CD4-positive, alpha-beta T cell treated with Interleukin-6 for 4 hours (primary cell): ENCODE measurements around the gene MAL.

Experiments used
- DNase-seq: peaks from one replicate; pipeline ENCODE4 v3.0.0-alpha.2; 2020; ENCODE audit warnings: mixed read lengths

Gene MAL

DNA sequence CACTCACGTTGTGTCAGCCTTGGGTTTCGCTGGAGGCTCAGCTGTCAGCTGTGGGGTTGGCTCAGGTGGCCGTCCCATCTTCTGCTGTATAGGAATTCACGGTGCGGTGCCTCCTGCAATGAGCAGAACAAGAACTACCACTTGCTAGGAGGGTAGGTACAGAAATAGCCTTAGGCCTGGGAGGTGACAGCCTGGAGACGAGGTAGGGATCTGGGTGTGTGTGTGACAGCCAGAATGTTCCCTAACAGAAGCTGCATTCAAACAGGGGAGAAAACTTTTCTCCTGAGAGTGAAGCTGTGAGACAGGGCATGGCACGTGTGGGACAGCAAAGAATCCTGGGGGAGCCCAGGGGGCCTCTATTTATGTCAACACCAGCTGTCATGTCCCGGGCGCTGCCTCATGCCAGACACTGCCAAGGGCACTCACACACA is 8.4 kb upstream of the MAL start:
- DNase-seq, result no peak

DNA sequence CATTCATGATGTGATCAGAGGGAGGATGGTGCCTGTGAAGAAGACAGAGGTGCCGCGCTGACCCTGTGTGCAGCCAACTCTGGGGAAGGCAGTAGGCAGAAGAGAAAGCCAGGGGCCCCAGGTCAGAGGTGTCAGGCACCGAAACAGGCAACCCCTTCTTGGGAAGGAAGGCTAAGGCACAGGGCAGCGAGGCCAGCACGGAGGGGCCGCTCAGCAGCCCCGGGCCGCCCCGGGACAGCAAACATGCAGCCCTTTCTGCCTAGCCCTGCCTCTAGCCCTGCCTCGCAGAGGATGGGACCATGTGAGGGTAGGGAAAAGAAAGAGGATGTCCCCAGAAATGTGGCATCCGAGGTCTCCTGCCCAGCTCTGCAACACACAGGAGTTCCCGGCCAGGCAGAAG is 7.7 kb upstream of the MAL start:
- DNase-seq, result no peak

DNA sequence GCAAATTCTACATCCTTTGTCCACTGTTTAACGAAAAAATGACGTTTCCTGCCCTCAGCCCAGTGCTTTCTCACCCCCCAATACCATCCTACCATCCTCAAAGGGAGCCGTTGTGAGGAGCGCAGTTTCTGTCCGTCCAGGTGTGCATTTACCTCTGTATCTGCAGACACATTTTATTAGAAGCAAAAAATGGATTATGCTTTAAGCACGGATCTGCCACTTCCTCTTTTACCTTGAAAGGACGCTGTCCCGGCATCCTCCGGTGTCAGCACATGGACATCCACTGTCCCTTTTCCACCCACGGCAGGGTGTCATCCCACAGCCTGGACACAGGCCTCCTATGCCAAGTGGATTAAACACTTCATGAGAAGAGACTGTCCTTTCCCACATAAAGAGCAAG is 7.2 kb upstream of the MAL start:
- no peak for DNase-seq

DNA sequence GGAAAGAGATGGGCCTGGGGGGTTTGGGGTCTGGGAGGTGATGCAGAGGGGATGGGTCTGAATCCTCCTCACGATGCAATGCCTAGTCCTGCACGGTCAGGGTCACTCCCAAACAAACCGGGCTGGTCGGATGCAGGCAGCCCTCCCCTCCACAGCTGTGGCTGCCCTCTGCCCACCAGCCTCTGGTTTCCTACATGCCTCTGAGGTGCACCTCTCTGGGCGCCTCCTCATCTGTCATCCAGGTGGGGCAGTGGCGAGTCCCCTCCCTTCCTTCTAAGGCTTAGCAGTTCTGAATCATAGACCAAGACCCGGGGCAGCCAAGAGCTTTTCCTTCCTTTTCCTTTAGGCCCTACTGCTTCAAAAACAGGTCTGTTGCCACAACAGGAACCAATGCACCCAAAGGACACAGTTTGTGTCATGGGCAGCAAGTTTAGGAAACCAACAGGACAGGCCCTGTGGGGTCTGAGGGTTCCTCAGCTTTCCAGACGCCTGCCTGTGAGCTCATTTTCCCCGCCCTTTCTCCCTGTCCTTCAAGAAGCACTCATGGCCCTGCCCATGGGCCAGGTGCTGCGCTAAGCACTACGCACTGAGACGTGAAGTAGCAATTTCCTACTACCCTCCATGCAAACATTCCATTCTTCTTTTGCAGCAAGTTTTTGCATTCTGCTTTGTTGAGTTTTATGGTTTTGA is 6.5 kb upstream of the MAL start:
- no peak for DNase-seq

DNA sequence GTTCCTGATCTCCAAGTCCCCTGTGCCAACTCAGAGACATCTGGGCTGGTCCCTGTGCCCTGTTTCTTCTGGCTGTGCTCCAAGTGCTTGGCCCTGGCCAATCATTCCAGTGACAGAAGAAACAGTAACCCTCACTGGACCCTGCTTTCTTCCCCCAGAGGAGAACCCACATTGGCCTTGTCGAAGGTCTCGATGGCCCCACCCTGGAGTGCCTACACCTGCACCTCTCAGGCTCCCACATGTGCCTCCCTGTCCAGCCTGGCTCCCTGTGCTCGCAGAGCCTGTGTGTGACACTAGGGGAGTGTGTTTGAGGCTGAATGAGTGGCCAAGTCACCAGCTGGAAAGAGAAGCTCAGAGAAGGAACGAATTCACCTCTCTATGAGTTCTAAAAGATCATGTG is 5.9 kb upstream of the MAL start:
- no peak for DNase-seq

DNA sequence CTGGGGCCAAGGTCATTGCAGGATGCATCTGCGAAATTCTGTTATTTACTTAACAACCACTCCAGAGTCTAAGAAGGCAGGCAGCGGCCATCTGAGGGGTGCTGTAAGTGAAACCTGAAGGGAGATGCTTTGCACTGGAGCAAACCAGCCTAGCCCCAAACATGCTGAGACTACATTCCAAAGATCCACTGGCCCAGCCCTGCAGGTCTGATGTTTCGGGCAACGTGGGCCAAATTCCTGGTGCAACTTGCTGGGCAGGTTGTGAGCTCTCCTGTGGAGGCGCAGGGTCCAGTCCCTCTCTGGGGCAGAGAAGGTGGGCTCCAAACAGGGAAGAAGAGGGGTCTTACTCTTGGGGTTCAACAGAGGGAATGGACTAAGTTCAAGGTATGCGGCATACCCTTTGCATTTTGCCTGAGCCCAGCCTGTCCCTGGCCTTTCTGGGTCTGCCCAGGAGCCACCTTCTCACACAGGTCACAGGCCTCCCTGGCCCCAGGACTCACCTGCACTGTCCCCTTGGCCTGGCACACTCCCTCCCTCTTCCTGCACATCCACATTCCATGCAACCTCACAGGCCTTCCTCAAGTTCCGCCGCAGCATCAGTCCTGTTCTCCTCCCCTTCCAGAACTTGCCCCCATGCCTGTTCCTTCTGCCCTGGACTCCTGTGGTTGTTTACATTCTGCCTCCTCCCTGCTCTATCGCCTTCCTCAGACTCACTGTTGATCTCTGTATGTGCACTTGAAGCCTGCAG is 5.1 kb upstream of the MAL start:
- DNase-seq, result no peak

DNA sequence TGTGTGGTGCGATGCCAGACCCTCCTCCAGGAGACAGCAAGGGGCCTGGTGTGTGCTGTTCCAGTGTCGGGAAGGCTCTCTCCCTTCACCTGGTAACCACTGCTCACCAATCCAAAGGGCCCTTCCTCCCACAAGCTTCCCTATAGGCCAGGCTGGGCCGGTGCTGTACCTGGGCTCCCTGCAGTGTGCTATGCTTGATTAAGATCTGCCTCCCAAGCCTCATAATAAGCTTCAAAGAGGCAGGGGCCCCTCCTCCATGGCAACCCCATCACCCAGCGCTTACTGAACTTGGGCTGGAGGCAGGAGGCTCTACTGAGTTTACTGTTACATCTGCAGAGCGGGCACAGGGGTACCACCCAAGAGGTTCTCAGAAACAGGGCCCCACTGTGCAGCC is 4.5 kb upstream of the MAL start:
- DNase-seq, result no peak

DNA sequence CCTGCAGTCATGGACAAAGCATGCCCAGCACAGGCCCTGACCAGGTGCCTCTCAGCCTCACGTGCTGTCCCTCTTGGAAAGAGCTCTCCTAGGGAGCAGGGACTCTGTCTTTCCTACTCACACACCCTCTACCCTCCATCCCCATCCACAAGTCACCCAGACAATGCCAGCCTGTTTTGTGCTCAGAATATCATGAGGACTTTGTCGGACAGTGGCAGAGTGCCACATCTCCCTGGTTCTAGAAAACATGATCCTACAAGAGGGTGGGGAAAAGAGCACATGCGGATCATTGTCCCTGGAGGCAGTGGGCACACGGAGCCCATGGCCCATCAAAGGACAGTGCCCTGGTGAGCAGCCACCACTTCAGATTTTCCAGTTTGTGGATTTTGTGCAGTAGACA is 3.7 kb upstream of the MAL start:
- DNase-seq, result no peak

DNA sequence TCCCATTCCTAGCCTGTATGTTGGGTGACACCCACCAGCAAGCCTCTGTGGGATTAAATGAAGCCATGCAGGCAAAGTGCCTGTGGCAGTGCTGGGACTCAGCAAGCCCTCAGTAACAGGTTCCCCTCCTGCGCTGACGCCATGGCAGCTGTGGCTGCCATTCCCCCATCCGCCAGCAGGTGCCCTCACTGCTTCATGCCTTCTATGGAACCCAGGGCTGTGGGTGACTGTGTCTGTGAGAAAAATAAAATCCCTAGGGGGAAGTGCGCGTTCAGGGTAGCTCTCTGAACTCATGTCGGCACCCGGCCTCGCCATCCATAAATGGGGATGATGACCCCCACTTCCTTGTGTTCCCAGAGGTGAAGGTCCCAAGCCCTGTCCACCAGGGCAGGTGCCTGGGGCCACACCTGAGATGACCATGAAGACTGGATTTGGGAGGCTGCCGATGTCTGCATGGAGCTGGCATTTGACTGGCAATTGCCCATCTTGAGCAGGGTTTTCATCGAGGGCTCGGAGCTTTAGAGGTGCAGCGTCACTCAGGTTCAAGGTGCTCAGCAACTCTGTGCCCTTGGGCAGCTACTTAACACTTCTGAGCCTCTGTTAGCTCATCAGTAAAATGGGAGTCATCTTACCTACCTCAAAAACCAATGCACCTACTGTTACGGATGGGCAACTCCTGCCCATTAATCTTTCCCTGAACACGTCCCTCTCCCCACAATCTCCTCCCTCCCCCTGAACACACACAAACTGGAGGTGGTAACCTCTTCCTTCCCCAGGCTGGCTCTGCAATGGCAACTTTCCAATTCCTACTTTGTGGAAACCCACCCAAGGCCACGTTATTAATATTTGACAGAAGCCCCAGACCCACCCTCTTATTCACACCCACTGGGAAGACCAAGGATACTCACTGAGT is 2.9 kb upstream of the MAL start:
- peak; percentile 89 for DNase-seq

DNA sequence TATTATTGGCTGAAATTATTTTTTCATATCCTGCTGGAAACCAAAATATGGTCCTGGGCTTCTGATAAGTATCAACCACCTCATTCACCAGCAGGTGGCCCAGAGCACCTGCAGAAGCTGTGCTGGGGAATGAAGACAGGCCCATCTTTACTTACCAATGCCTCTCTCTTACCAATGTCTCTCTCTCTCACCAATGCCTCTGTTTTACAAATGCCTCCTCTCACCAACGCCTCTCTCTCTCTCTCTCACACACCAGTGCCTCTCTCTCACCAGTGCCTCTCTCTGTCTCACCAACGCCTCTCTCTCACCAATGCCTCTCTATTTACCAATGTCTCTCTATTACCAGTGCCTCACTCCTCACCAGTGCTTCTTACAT is 2.3 kb upstream of the MAL start:
- peak; percentile 79 for DNase-seq

DNA sequence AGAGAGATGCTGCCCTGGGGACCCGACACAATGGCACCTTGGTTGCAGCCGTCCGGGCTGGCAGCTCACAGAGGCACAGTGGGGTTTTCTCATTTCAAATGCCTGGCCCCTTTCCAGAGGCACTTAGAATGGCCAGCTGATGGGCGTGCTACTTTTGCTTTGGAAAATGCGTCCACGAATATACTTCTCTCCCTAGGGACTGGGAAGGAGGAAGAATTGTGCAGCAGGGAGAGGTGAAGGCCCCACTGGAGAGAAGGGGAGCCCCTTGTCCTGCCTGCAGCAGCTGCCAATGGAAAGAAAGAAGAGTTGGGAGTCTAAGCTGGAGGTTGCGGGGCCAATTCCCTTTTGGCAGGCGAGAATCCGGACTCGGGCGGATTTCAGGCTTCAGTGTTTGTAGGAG is 1.1 kb upstream of the MAL start:
- DNase-seq, result no peak

DNA sequence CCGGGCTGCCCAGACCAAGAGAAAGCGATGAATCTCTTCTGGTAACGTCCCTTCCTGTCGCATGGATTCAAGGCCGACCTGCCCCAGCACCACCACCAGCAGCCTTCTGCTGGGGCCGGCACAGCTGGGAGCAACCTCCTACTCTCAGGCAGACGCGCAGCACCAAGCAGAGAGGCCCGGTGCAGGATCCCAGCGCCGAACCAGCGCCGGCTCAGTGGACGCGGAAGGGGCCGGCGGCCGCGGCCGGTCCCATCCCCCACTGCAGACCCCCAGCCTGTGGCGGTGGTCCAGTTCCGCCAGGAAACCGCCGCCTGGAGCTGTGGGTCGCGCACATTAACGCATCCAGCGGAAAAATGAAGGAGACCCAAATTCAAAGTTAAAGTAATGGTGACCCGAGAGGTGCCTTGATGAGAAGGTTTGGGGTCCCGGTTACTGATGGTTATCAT is 525 bp upstream of the MAL start:
- DNase-seq, result peak; percentile 38

DNA sequence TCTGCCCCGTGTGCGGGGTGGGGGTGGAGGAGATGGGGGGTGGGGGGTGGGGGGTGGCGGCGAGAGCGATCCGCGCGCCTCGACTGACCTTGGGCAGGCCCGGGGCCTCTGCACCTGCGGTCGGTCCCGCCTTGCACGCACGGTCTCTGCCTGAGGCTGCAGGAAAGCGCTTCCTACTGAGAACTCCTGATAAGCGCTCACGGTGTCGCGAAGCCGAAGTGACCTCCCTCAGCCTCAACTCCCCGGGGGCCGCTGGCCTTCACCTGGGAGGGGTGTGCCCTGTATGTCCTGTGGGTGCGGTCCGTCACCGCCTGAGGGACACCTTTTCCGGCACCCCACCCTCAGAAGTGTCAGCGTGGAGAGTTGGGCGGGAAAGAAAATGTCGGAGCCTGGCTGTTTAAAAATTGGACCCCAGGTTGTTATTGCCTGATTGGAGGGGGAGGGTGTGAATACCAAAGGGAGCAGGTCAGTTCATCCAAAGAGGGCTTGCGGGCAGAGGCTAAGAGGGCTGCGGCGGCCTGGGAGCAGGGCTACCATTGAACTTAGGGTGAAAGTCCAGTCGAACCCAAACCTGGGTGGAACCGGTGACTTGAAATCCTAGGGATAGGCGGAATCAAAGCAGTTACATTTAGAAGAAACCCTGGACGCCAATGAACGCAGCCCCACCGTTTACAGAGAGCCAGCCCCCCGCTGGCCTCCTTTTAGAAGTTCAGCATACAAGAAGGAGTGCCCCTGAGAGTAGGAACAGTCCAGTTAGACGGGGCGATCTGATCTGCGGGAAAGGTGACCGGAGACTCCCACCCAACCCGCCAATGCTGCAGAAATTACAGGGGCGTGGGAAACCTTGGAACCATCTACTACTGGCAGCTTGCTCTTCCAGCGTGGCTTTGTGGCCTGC is 1.2 kb downstream of the MAL start:
- peak; percentile 61 for DNase-seq

DNA sequence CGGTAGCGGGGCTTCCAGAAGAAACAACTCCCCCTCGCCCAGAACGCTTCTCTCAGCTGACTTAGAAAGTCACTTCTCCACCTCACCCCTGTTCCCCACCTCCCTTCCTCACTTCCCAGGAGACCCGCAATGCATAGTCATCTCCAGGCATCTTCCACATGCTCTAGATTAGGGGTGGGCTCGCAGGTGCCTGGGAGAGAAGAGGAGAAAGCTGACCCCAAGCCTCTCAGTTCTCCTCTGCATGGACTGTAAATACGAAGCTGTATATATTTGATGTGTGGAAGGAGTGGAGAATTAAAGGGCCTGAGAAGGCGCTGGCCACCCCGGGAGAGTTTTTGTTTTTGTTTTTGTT is 1.8 kb downstream of the MAL start:
- no peak for DNase-seq

DNA sequence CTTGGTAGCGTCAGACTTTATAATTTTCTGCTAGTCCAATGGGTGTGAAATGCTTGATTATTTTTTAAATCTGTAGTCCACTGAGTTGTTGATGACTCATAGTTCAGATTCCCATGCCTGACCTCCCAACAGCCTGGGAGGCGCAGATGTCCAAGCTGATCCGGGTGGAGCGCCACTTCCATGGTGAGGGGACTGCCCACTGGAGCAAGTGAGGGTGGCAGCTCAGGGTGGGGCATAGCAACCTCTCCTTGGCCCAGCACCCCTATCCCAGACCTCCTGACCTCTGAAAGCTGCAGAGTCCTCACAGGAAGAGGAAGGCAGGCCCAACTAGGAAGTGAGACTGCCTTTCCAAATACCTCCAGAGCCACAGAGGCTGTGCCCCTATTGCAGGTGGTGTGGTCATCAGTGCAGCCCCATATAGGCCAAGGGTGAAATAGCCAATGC is 4.4 kb downstream of the MAL start:
- DNase-seq, result no peak

DNA sequence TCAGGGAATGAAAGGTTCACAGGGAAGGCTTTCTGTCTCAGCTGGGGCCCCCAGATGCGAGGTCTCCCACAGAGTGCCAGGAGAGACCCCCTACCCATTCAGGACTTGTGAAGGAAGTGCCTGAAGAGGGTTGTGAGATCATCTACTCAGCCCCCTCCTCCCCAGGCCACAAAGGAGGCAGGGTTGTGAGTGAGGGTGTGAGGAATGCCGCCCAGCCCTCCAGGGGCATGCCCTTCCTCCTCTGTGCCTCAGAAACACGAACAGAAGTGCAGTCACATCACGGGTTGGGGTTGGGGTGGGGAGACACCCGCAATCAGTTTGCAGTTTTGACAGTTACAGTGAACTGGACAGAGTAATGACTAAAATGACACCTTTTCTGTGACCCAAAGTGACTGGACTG is 5.0 kb downstream of the MAL start:
- DNase-seq, result no peak

DNA sequence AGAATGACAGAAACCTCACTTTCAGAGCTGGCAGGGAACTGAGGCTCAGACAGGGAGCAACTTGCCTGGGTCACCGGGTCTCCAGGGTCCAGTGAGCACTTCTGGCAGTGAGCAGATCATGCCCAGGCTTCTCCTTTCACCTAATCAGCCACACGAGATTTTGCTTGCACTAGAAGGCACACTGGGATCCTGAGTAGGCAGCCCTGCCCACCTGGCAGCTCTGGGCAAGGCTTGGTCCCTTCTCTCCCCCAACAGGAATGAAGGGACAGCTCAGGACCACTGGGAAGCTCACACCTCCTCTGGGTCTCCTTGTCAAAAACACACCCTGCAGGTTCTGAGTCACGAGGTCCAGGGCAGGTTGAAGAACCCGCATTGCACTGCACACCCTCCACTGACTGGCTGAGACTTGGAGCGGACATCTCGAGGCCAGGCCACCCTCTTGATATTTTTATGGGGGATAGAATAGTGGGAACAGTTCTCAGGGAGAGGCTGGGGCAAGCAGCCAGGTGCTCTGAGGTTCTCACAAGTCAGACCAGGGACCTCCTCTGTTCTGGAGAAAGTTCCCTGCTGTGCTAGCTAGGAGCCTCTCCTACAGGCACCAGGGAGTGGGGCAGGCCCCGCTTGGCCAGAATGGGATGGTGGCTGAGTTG is 5.7 kb downstream of the MAL start:
- no peak for DNase-seq

DNA sequence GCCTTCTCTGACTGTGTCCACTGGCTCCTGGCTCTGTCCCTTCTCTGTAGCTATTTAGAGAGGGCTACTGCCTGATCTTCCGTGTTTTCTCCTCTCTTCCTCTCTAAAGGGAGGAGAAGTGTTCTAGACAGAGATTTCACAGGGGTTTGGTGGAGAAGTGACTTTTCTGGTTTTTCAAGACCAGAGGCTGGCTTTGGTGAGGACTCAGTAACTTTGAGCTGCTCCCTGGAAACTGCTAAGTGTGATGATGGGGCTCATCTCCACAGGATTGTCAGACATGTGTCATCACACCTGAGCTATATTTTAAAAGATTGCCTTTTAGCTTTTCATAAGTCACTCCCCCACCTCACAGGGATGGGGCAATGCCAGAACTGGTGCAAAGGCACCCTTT is 6.2 kb downstream of the MAL start:
- no peak for DNase-seq

DNA sequence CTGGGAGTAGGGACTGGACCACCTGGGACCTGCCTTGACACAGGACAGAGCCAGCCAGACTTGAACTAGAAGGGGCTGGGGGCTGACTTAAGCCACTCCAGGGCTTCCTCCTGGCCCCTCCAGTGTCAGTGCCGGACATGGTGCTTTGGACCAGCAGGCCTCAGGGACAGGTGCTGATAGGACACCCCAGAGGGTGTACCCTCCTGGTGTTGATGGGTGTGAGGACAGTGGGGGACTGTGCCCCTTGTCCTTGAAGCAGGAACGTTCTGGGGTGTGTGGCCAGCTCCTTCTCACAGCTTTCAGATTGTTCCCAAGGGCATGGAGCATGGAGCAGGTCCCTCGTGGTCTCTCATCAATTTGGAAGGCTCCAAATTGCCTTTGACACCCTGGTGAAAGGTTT is 6.8 kb downstream of the MAL start:
- DNase-seq, result no peak

DNA sequence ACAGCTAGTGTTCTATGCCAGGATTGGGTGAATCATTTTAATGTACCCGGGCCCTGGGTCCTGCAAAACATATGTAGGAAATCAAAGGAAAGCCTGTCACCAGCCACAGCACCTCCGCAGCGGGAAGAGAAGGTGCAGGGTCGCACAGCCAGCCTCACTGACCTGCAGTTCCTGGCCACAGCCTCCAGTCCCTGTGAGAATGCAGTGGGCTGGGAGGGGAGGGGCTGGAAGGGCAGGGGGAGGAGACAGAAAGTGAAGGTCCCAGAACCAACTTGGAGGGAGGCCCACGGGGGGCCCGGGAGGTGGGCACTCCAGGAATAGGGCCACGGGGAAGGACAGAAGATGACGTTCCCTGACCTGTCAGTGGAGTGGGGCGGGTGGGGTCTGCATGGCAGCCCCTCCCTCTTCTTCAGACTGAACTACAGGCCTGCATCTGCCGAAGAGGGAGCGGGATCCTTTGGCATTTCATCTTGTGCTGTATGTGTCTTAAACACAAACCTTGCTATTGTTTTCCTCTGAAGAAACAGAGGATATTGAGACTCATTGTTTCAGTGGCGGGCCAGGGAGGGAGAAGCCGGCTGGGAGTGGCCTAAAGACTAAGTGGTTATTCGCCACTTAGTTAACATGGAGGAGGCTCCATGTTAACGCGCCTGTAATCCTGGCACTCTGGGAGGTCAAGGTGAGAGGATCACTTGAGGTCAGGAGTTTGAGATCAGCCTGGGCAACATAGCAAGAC is 7.5 kb downstream of the MAL start:
- DNase-seq, result no peak

DNA sequence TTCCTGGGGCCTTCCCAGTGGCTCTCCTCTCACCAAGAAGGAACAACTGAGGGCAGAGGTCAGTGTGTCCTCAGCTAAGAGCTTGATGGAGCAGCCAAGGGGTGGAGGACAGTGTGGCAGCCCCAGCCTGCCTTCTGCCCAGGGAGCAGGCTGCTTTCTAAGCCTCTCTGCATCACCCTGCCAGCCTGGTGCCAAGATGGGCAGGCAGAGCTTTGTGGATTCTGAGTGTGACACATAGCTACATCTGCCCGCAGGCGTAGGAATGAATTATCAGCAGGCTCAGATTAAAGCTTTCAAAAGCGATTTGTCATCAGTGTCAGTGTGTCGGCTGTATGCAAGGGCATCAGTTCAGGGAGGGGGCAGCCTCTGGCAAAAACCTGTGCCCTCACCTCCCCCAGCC is 8.7 kb downstream of the MAL start:
- no peak for DNase-seq
